ENCODE data around the gene HLA-DMA. TPM values are rescaled to one million over a fixed set of nuclear protein-coding genes. Genes with fewer than 3 reads are reported as not detected.

The HLA-DMA gene
- total and polyA plus RNA-seq, 9 of the 15 experiments (the other 6 are each of a cell fraction or from before 2014, with no cell fraction given) = 0.13 to 0.83 (median 0.51) TPM

GRCh38 chr6:32932132-32932868 is 20.6 kb downstream of the HLA-DMA start (continued):
- TF ChIP-seq, protein P1, sequence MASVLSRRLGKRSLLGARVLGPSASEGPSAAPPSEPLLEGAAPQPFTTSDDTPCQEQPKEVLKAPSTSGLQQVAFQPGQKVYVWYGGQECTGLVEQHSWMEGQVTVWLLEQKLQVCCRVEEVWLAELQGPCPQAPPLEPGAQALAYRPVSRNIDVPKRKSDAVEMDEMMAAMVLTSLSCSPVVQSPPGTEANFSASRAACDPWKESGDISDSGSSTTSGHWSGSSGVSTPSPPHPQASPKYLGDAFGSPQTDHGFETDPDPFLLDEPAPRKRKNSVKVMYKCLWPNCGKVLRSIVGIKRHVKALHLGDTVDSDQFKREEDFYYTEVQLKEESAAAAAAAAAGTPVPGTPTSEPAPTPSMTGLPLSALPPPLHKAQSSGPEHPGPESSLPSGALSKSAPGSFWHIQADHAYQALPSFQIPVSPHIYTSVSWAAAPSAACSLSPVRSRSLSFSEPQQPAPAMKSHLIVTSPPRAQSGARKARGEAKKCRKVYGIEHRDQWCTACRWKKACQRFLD (CRISPR knock-in tag; IDR thresholded peaks at IDR 0.05) = no peak
- TF ChIP-seq HES1 (IDR thresholded peaks at IDR 0.05; ENCODE audit: low read depth) (no peak), HCFC1 (IDR thresholded peaks at IDR 0.05; ENCODE audit: low read depth, low read length) (no peak), PPARD (CRISPR knock-in tag; IDR thresholded peaks at IDR 0.05) (no peak), NBN (IDR thresholded peaks at IDR 0.05; ENCODE audit: low read depth) (no peak), TGIF2 (CRISPR knock-in tag; IDR thresholded peaks at IDR 0.05) (no peak), ZNF764 (CRISPR knock-in tag; IDR thresholded peaks at IDR 0.05; ENCODE audit: low read depth) (no peak), LEF1 (IDR thresholded peaks at IDR 0.05) (no peak), BDP1 (IDR thresholded peaks at IDR 0.05; ENCODE audit: insufficient read depth, insufficient read length) (no peak), ESRRB (CRISPR knock-in tag; IDR thresholded peaks at IDR 0.05; ENCODE audit: borderline replicate concordance) (no peak), SRF (CRISPR knock-in tag; IDR thresholded peaks at IDR 0.05) (0 out of 4 replicates have a peak, but pooled peaks of 1 of the 2 experiments have one; percentile 59), NONO (IDR thresholded peaks at IDR 0.05; ENCODE audit: low read depth in 2 of 2, low read length in 1 of 2) (no peak)
- TF ChIP-seq, protein P2, sequence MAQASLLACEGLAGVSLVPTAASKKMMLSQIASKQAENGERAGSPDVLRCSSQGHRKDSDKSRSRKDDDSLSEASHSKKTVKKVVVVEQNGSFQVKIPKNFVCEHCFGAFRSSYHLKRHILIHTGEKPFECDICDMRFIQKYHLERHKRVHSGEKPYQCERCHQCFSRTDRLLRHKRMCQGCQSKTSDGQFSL (CRISPR knock-in tag; IDR thresholded peaks at IDR 0.05) = no peak
- TF ChIP-seq, protein P2 (tag; IDR thresholded peaks at IDR 0.05) = no peak

Data from K562 (cell line).